Measurements from ENCODE around the gene SNAI3.

The SNAI3 gene

DNA sequence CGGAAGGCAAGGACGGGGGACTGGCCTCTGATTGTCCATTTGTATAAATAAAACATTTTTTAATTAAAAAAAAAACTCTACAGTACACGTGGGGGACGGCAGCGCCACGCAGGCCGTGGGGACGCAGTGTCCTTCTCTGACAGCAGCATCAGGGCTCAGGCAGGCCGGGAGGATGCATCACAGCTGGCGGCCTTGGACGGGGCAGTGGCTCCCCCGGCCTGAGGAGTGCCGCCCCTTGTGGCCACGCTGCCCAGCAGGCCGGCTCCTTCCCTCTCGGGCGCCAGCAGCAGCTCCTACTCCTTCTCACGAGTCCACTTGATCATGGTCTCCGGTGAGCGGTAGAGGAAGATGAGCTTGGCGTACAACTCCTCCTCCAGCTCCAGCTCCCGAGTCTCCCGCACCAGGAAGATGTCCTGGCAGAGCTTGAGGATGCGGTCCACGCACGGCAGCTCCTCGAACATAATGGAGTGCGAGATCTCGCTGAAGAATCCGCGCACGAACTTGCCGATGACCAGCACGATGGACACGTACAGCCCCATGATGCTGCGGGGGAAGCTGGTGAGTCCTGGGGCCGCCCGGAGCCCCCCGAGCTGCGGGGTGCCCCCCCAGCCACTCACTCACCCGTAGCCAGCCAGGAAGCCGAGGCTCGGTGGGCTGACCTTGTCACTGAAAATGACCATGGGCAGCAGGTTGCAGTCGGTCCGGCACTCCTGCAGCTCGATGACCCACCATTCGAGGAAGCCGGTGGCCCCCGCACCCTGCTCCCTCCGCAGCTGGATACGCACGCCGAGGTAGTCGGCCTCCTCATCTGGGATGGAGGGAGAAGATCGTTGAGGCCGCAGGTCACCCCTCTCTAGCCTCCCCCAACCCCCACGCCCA is 29.2 kb upstream of the SNAI3 start:
- ChIA-PET POLR2A (interaction anchor here (1.3 kb wide), 1 partner anchor 69 kb away, joined by 7 read pairs; the partner anchor contains the start of gene PIEZO1), CTCF (interaction anchor here (0.6 to 3.3 kb wide), 3 partner anchors 22 to 28 kb away, joined by 4 to 15 read pairs (median 4); no protein-coding TSS in a partner anchor)

DNA sequence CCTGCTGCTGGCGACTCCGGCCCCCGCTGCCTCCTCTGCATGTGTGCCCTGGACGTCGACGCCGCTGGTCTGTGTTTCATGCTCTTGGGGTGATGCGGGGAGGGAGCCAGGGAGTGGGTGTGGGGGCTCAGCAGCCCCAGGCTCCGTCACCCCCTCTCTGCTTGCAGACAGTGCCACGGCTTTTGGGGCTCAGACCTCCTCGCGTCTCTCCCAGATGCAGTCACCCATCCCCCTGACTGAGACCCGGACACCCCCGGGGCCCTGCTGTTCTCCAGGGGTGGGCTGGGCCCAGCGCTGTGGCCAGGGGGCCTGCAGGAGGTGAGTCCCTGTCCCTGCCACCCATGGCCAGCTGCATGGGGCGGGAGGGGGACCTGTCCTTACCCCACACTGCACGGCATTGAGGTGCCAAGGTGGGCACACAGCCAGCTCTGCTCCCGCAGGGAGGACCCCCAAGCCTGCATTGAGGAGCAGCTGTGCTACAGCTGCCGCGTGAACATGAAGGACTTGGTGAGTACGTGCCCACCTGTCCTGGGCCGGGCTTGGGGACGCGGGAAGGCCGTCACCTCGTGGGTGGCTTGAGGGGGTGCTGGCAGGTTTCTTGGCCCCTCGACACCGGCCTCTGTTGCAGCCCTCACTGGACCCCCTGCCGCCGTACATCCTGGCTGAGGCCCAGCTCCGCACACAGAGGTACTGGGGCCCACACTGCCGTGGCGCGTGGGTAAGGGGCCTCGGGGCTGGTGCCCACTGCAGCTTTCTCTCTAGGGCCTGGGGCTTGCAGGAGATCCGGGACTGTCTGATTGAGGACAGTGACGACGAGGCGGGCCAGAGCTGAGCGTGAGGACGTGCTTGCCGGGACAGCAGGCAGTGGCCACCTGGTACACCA is 28.4 kb upstream of the SNAI3 start:
- CTCF ChIA-PET, result interaction anchor here (0.6 kb wide), 1 partner anchor 23 kb away, joined by 4 read pairs; no protein-coding TSS in a partner anchor
- DNase-seq (ENCODE audit: low read depth, low spot score), result no peak
- POLR2A ChIA-PET, result interaction anchor here (1.3 kb wide), 1 partner anchor 70 kb away, joined by 7 read pairs; the partner anchor contains the start of gene PIEZO1
- H3K4me3 ChIP-seq (ENCODE audit: low read depth, low read length), result no peak overlapping the region
- TF ChIP-seq CTCF (IDR thresholded peaks at IDR 0.05; ENCODE audit: insufficient read depth, low read length, missing control alignments), result no peak

More for the DNA sequence above, 29.2 kb upstream of the SNAI3 start:
- no peak for TF ChIP-seq CTCF (IDR thresholded peaks at IDR 0.05; ENCODE audit: insufficient read depth, low read length, missing control alignments)
- no peak for DNase-seq (ENCODE audit: low read depth, low spot score)
- H3K4me3 ChIP-seq (ENCODE audit: low read depth, low read length), result no peak overlapping the region

- ChIA-PET POLR2A (no interaction called here), CTCF (no interaction called here)
- no peak for DNase-seq (ENCODE audit: low read depth, low spot score)
- no peak for TF ChIP-seq CTCF (IDR thresholded peaks at IDR 0.05; ENCODE audit: insufficient read depth, low read length, missing control alignments)
- H3K4me3 ChIP-seq (ENCODE audit: low read depth, low read length), result no peak overlapping the region
Observed at GRCh38 chr16:88713568-88714419, 27.5 kb upstream of the SNAI3 start.

DNA sequence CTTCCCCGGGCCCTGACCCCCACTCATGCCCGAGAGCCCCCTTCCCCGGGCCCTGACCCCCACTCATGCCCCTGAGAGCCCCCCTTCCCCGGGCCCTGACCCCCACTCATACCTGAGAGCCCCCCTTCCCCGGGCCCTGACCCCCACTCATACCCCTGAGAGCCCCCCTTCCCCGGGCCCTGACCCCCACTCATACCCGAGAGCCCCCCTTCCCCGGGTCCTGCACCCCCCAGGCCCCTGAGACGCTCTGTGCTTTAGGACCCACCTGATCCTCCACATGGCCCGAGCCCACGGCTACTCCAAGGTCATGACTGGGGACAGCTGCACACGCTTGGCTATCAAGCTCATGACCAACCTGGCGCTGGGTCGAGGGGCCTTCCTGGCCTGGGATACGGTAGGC is 26.7 kb upstream of the SNAI3 start:
- TF ChIP-seq CTCF (IDR thresholded peaks at IDR 0.05; ENCODE audit: insufficient read depth, low read length, missing control alignments), result no peak
- POLR2A ChIA-PET, result no interaction called here
- H3K4me3 ChIP-seq (ENCODE audit: low read depth, low read length), result no peak overlapping the region
- DNase-seq (ENCODE audit: low read depth, low spot score), result no peak
- CTCF ChIA-PET, result interaction anchor here (0.9 kb wide), 1 partner anchor 25 kb away, joined by 3 read pairs; no protein-coding TSS in a partner anchor

DNA sequence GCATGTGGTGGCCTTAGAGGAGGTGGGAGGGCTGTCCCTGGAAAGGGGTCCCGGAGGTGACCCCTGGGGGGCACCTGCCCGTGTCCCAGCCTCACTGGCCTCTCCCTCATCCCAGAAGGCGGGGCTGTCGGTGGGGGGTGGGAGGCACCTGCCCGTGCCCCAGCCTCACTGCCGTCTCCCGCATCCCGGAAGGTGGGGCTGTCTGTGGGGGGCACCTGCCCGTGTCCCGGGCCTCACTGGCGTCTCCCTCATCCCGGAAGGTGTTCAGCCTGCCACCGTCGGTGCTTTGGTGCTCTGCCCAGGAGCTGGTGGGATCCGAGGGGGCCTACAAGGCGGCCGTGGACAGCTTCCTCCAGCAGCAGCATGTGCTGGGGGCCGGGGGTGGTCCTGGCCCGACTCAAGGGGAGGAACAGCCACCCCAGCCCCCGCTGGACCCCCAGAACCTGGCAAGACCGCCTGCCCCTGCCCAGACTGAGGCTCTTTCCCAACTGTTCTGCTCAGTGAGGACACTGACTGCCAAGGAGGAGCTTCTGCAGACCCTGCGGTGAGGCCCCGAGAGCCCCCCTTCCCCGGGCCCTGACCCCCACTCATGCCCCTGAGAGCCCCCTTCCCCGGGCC is 26.2 kb upstream of the SNAI3 start:
- no peak for DNase-seq (ENCODE audit: low read depth, low spot score)
- POLR2A ChIA-PET, result no interaction called here
- CTCF ChIA-PET, result interaction anchor here (0.9 kb wide), 1 partner anchor 25 kb away, joined by 3 read pairs; no protein-coding TSS in a partner anchor

More for the DNA sequence above, 26.2 kb upstream of the SNAI3 start:
- H3K4me3 ChIP-seq (ENCODE audit: low read depth, low read length), result no peak overlapping the region
- TF ChIP-seq CTCF (IDR thresholded peaks at IDR 0.05; ENCODE audit: insufficient read depth, low read length, missing control alignments), result no peak

Measured in AG04449 (cell line).